Neural crest cell (in vitro differentiated cells): ENCODE data around the gene MAPK8IP2. TPM values are rescaled to one million over a fixed set of nuclear protein-coding genes. Genes with fewer than 3 reads are reported as not detected.

Source experiments
- DNase-seq: peaks from one replicate; pipeline ENCODE4 v3.0.0; 2021; ENCODE audit warnings: low read depth, mixed read lengths, low spot score
- H3K27ac Mint-ChIP-seq: one replicate; pipeline ENCODE4 v1.8.0; 2021; ENCODE audit warnings: mild to moderate bottlenecking, mixed read lengths; ENCODE audit not compliant: unreplicated experiment
- H3K27me3 Mint-ChIP-seq: 2 replicates; pipeline ENCODE4 v1.8.0; 2021; ENCODE audit warnings: low read depth, mild to moderate bottlenecking, mixed read lengths
- H3K36me3 Mint-ChIP-seq: 2 replicates; pipeline ENCODE4 v1.8.0; 2021; ENCODE audit warnings: low read depth, mild to moderate bottlenecking, mixed read lengths
- H3K4me1 Mint-ChIP-seq: 2 replicates; pipeline ENCODE4 v1.8.0; 2021; ENCODE audit warnings: mixed read lengths
- H3K4me3 Mint-ChIP-seq: one replicate; pipeline ENCODE4 v1.8.0; 2021; ENCODE audit warnings: mild to moderate bottlenecking, mixed read lengths
- H3K9me3 Mint-ChIP-seq: 2 replicates; pipeline ENCODE4 v1.8.0; 2021; ENCODE audit warnings: mixed read lengths
- total RNA-seq: library from RNA; stranded (reverse); gene quantifications from 2 replicates; pipeline ENCODE4 v1.2.1, GENCODE V29; 2021
- TF ChIP-seq, protein P1 (sequence below): fragments of 200-600 bp; sonication (generic); conservative IDR thresholded peaks from 2 replicates; pipeline ENCODE4 v1.5.0; 2021; ENCODE audit warnings: antibody characterized with exemption, mild to moderate bottlenecking

Gene MAPK8IP2
- total RNA-seq, 1 donor from 2014 or later, result 31.8 TPM

DNA sequence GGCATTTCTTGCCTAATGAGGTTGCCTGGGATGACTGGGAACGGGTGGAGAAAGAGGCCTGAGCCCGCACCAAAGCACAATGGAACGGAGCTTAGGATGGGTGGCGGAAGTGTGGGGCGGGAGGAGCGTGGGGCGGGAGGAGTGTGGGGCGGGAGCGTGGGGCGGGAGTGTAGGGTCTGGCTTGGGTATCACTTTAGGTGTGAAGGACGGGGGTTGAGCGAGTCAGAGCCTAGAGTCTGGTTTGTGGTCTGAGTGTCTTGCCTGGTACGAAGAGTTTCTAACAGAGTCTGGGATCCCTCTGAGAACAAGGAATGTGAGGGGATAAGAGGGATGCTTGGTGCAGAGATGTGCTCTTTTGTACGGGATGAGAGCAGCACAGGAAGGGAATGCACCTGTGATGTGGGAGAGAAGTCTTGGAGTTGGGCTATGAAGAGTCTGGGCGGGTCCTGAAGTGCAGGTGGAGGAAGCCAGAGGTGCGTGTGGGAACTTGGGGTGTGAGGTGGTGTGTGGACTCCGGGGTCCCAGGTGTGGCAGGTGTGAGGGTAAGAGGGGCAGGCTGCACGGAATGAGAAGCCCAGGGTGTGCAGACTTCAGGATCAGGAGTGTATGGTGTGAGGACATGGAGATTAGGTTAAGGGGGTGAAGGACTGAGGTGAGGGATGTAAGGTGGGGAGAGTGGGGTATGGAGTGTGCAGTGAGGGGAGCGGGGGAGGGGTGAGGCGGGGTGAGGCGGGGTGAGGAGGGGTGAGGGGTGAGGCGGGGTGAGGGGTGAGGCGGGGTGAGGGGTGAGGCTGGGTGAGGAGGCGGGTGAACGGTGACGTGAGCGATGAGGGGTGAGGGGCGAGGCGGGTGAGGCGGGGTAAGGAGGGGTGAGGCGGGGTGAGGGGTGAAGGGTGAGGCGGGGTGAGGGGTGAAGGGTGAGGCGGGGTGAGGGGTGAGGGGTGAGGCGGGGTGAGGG is 38.9 kb upstream of the MAPK8IP2 start:
- Mint-ChIP-seq H3K27ac (no peak overlapping the region), H3K4me3 (peak overlapping the region; percentile 67), H3K9me3 (no peaks in the 10 kb centered on the region), H3K36me3 (no peaks in the 10 kb centered on the region), H3K4me1 (peaks cover 16% of the 10 kb centered on the region), H3K27me3 (peaks cover 46% of the 10 kb centered on the region)
- TF ChIP-seq, protein P1, sequence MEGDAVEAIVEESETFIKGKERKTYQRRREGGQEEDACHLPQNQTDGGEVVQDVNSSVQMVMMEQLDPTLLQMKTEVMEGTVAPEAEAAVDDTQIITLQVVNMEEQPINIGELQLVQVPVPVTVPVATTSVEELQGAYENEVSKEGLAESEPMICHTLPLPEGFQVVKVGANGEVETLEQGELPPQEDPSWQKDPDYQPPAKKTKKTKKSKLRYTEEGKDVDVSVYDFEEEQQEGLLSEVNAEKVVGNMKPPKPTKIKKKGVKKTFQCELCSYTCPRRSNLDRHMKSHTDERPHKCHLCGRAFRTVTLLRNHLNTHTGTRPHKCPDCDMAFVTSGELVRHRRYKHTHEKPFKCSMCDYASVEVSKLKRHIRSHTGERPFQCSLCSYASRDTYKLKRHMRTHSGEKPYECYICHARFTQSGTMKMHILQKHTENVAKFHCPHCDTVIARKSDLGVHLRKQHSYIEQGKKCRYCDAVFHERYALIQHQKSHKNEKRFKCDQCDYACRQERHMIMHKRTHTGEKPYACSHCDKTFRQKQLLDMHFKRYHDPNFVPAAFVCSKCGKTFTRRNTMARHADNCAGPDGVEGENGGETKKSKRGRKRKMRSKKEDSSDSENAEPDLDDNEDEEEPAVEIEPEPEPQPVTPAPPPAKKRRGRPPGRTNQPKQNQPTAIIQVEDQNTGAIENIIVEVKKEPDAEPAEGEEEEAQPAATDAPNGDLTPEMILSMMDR, result no peak
- no peak for DNase-seq

DNA sequence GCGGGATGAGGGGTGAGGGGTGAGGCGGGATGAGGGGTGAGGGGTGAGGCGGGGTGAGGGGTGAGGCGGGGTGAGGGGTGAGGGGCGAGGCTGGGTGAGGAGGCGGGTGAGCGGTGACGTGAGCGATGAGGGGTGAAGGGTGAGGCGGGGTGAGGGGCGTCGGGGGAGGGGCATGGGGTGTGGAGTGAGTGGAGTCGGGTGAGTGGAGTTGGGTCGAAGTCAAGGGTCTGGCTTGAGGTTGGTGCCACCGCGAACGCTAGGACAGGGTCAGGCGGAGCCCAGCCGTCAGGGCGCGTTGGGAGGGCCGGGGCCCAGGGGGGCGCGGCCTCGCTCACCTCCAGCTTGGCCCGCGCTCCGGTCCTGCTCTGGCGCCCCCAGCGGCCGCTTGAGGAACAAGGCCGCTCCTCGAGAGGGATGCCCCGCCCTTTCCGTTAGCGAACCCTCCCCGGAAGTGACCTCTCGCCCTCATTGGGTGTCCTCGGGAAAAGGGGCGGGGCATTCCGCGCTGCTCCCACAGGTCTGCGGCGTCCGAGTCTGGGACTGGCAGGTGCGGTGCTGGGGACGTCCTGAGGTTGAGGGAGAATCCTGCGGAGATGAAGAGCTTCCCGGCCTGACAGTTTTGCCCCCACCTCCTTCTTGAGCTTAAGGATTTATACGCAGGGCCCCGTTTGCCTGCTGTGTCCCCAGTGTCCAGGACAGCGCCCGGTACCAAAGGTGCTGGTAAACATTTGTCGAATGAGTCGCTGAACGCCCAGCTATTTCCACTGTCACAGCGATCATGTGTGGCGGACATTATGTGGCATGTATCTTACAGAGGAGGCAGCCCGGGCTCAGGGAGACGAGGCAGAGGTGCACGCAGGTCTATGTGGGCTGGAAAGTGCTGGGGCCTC is 37.8 kb upstream of the MAPK8IP2 start, which contains the start of gene SYCE3:
SYCE3 (minus strand) TSS at position 397 of the 890 bp plus-strand sequence. CDS start 6,514 bp downstream, outside the sequence.
- peaks cover 16% of the 10 kb centered on the region for H3K4me1 Mint-ChIP-seq
- H3K9me3 Mint-ChIP-seq, result no peaks in the 10 kb centered on the region
- no peaks in the 10 kb centered on the region for H3K36me3 Mint-ChIP-seq
- H3K4me3 Mint-ChIP-seq, result peak within 1 kb of the TSS; percentile 98
- peaks cover 43% of the 10 kb centered on the region for H3K27me3 Mint-ChIP-seq
- TF ChIP-seq, protein P1, result peak; percentile 97
- DNase-seq, result peak; percentile 99
- no peak within 1 kb of the TSS for H3K27ac Mint-ChIP-seq

DNA sequence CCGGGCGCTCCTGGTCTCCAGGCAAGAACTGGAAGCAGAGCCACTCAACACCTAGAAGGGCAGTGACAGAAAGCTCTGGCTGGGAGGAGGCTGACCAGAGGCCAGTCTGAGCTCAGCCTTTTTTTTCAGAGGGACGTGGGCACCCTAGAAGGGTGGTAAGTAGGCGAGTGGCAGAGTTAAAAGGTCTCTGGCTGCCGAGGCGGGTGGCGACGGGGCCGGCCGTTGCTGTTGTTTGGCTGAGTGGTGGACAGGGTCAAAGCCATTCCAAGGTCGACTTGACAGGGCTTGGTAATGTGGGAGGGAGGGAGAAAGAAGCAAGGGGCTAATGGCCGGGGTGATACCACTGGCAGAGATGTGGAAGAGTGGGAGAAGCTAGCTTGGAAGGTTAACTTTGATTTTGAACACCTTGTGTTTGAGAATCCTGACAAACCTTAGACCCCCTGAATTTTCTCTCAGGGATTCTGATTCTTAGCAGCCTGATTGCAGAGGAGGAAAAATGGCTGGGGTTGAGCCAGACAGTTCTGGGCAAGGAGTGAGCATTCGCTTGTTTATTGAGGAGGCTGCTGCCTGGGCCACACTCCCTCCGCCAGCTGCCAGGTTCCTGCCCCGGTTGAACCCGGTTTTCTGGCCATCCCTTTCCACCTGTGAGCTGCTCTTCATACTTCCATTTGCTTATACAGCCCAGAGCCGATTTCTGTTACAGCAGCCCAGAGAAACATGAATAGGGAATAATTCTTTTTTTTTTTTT is 37.0 kb upstream of the MAPK8IP2 start:
- H3K4me3 Mint-ChIP-seq, result peak overlapping the region; percentile 98
- DNase-seq, result no peak
- TF ChIP-seq, protein P1, result no peak
- peaks cover 38% of the 10 kb centered on the region for H3K27me3 Mint-ChIP-seq
- peaks cover 16% of the 10 kb centered on the region for H3K4me1 Mint-ChIP-seq
- H3K27ac Mint-ChIP-seq, result no peak overlapping the region
- H3K9me3 Mint-ChIP-seq, result no peaks in the 10 kb centered on the region
- H3K36me3 Mint-ChIP-seq, result no peaks in the 10 kb centered on the region

DNA sequence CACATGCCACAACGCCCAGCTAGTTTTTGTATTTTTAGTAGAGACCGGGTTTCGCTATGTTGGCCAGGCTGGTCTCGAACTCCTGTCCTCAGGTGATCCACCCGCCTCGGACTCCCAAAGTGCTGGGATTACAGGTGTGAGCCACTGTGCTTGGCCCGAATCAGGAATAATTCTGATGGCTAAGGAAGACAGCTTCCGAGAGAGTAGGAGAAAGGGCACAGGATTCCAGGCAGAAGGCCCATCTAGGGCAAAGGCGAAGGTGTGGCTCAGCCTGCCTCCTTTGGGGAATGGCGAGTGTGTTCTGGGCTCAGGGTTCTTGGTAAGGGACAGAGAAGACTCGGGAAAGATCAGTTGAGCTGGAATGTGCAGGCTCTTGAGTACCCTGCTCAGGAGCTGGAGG is 36.3 kb upstream of the MAPK8IP2 start:
- peaks cover 16% of the 10 kb centered on the region for H3K4me1 Mint-ChIP-seq
- H3K4me3 Mint-ChIP-seq, result no peak overlapping the region
- H3K36me3 Mint-ChIP-seq, result peaks cover under 1% of the 10 kb centered on the region
- DNase-seq, result no peak
- H3K9me3 Mint-ChIP-seq, result no peaks in the 10 kb centered on the region
- no peak overlapping the region for H3K27ac Mint-ChIP-seq
- TF ChIP-seq, protein P1, result no peak
- peaks cover 31% of the 10 kb centered on the region for H3K27me3 Mint-ChIP-seq

DNA sequence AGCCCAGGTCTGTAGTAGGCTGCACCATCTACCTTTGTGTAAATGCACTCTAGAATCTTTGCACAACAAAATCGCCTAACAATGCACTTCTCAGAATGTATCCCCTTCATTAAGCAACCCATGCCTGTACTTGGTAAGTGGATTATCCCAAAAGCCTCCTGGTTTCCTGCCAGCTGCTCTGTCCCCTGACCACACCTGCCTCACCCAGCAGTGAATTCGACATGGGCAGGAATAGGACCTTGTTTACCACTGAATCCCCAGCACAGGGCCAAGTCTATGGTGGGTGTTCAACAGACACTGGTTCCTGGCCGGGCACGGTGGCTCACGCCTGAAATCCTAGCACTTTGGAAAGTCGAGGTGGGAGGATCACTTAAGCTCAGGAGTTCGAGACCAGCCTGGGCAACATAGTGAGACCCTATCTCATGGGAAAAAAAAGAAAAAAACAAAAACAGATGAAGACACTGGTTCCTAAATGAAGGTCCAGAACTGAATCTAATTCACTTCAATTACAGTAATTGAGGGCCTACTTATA is 32.8 kb upstream of the MAPK8IP2 start:
- H3K4me1 Mint-ChIP-seq, result peaks cover 11% of the 10 kb centered on the region
- peaks cover 2% of the 10 kb centered on the region for H3K36me3 Mint-ChIP-seq
- no peaks in the 10 kb centered on the region for H3K9me3 Mint-ChIP-seq
- no peak overlapping the region for H3K27ac Mint-ChIP-seq
- DNase-seq, result no peak
- H3K27me3 Mint-ChIP-seq, result peaks cover 15% of the 10 kb centered on the region
- H3K4me3 Mint-ChIP-seq, result no peak overlapping the region
- TF ChIP-seq, protein P1, result no peak
